ENCODE measurements around the gene DRC3. TPM values are rescaled to one million over a fixed set of nuclear protein-coding genes. Genes with fewer than 3 reads are reported as not detected.

Gene DRC3
- total RNA-seq, 1 donor from 2014 or later = 0.74 TPM

- intact Hi-C loops (cut with DNase I) = no loop called here
- DNase-seq (ENCODE audit: extremely low spot score in 2 of 2) = no peak
- peaks cover 41% of the 10 kb centered on the region for H3K4me1 ChIP-seq
These were observed 41.5 kb upstream of the DRC3 start for GRCh38 chr17:17931159-17931558.

GRCh38 chr17:17933775-17934174 is 38.9 kb upstream of the DRC3 start:
- Histone ChIP-seq H3K36me3 (peaks cover 0 to 1% of the 10 kb centered on the region in 2 donors), H3K9me3 (no peaks in the 10 kb centered on the region), H3K4me1 (peaks cover 48% of the 10 kb centered on the region), H3K4me3 (no peak overlapping the region), H3K27ac (no peak overlapping the region), H3K27me3 (no peaks in the 10 kb centered on the region)
- intact Hi-C loops (cut with DNase I) = no loop called here
- TF ChIP-seq POLR2AphosphoS5 (IDR thresholded peaks at IDR 0.05; ENCODE audit: insufficient read depth in 1 of 2, low read depth in 1 of 2) (no peak), POLR2A (IDR thresholded peaks at IDR 0.05) (no peak), CTCF (IDR thresholded peaks at IDR 0.05) (no peak)
- DNase-seq (ENCODE audit: extremely low spot score in 2 of 2) = no peak

More at GRCh38 chr17:17931159-17931558, 41.5 kb upstream of the DRC3 start:
- Histone ChIP-seq H3K9me3 (no peaks in the 10 kb centered on the region), H3K27ac (no peak overlapping the region), H3K36me3 (peaks cover 0 to 4% of the 10 kb centered on the region in 2 donors), H3K4me3 (no peak overlapping the region), H3K27me3 (no peaks in the 10 kb centered on the region)
- TF ChIP-seq POLR2AphosphoS5 (IDR thresholded peaks at IDR 0.05; ENCODE audit: insufficient read depth in 1 of 2, low read depth in 1 of 2) (no peak), CTCF (IDR thresholded peaks at IDR 0.05) (no peak), POLR2A (IDR thresholded peaks at IDR 0.05) (no peak)

- DNase-seq (ENCODE audit: extremely low spot score in 2 of 2) = no peak
- peaks cover 48% of the 10 kb centered on the region for H3K4me1 ChIP-seq
- no peaks in the 10 kb centered on the region for H3K27me3 ChIP-seq
- H3K36me3 ChIP-seq = no peaks in the 10 kb centered on the region
- intact Hi-C loops (cut with DNase I) = no loop called here
- no peak overlapping the region for H3K4me3 ChIP-seq
- H3K9me3 ChIP-seq = no peaks in the 10 kb centered on the region
- no peak overlapping the region for H3K27ac ChIP-seq
- TF ChIP-seq CTCF (IDR thresholded peaks at IDR 0.05) = no peak
- TF ChIP-seq POLR2A (IDR thresholded peaks at IDR 0.05) = no peak
- no peak for TF ChIP-seq POLR2AphosphoS5 (IDR thresholded peaks at IDR 0.05; ENCODE audit: insufficient read depth in 1 of 2, low read depth in 1 of 2)
These were observed 38.4 kb upstream of the DRC3 start for GRCh38 chr17:17934214-17934613.

- peaks cover 54% of the 10 kb centered on the region for H3K4me1 ChIP-seq
These were observed 37.9 kb upstream of the DRC3 start for GRCh38 chr17:17934806-17935205.

More at GRCh38 chr17:17934806-17935205, 37.9 kb upstream of the DRC3 start:
- H3K36me3 ChIP-seq = no peaks in the 10 kb centered on the region
- intact Hi-C loops (cut with DNase I) = no loop called here
- H3K27ac ChIP-seq = no peak overlapping the region
- no peaks in the 10 kb centered on the region for H3K9me3 ChIP-seq
- H3K27me3 ChIP-seq = no peaks in the 10 kb centered on the region
- no peak overlapping the region for H3K4me3 ChIP-seq
- TF ChIP-seq POLR2A (IDR thresholded peaks at IDR 0.05) (no peak), POLR2AphosphoS5 (IDR thresholded peaks at IDR 0.05; ENCODE audit: insufficient read depth in 1 of 2, low read depth in 1 of 2) (no peak), CTCF (IDR thresholded peaks at IDR 0.05) (no peak)
- no peak for DNase-seq (ENCODE audit: extremely low spot score in 2 of 2)

All from vagina (tissue), 2 donors.